Measurements from ENCODE around the gene PCYT2.
A peak's percentile ranks its signal among the peaks of the same experiment; 100 is the strongest.

Gene PCYT2

GRCh38 chr17:81890447-81891302 lies 20.5 kb downstream of the PCYT2 start:
- H3K27ac ChIP-seq: peak overlapping the region; percentile 98
- peaks cover 65% of the 10 kb centered on the region for H3K36me3 ChIP-seq
- peak overlapping the region; percentile 98 for H3K4me2 ChIP-seq
- peaks cover 43% of the 10 kb centered on the region for H3K4me1 ChIP-seq
- no peaks in the 10 kb centered on the region for H3K9me3 ChIP-seq
- H4K20me1 ChIP-seq: peaks cover 61% of the 10 kb centered on the region
- TF ChIP-seq Cebpa-rat (IDR thresholded peaks at IDR 0.05): no peak
- peak overlapping the region; percentile 98 for H3K9ac ChIP-seq
- H3K27me3 ChIP-seq: no peaks in the 10 kb centered on the region
- peak overlapping the region; percentile 97 for H3K4me3 ChIP-seq

GRCh38 chr17:81889602-81890001 lies 21.6 kb downstream of the PCYT2 start:
- peak overlapping the region; percentile 97 for H3K4me3 ChIP-seq

GRCh38 chr17:81888988-81889595 lies 22.1 kb downstream of the PCYT2 start:
- no peaks in the 10 kb centered on the region for H3K27me3 ChIP-seq
- H3K9me3 ChIP-seq: no peaks in the 10 kb centered on the region
- no peak overlapping the region; the same call in 1 of the 2 replicates for H3K4me3 ChIP-seq
- H3K4me1 ChIP-seq: peaks cover 35% of the 10 kb centered on the region
- no peak for TF ChIP-seq Cebpa-rat (IDR thresholded peaks at IDR 0.05)
- H3K9ac ChIP-seq: peak overlapping the region; percentile 98; the same call in 1 of the 2 replicates
- H4K20me1 ChIP-seq: peaks cover 69% of the 10 kb centered on the region
- peak overlapping the region; percentile 98 for H3K4me2 ChIP-seq
- H3K27ac ChIP-seq: no peak overlapping the region
- peaks cover 65% of the 10 kb centered on the region for H3K36me3 ChIP-seq

More at GRCh38 chr17:81889602-81890001, 21.6 kb downstream of the PCYT2 start:
- peaks cover 40% of the 10 kb centered on the region for H3K4me1 ChIP-seq
- H3K4me2 ChIP-seq: peak overlapping the region; percentile 98
- no peaks in the 10 kb centered on the region for H3K9me3 ChIP-seq
- H3K36me3 ChIP-seq: peaks cover 65% of the 10 kb centered on the region
- H3K27ac ChIP-seq: 0 out of 2 replicates have a peak overlapping the region, but pooled peaks have one; percentile 98
- H4K20me1 ChIP-seq: peaks cover 69% of the 10 kb centered on the region
- peak overlapping the region; percentile 98; the same call in 1 of the 2 replicates for H3K9ac ChIP-seq
- TF ChIP-seq Cebpa-rat (IDR thresholded peaks at IDR 0.05): no peak
- H3K27me3 ChIP-seq: no peaks in the 10 kb centered on the region

GRCh38 chr17:81888105-81888987 lies 22.9 kb downstream of the PCYT2 start:
- Histone ChIP-seq H3K4me1 (peaks cover 28% of the 10 kb centered on the region), H3K27me3 (no peaks in the 10 kb centered on the region), H3K27ac (no peak overlapping the region), H3K36me3 (peaks cover 72% of the 10 kb centered on the region), H3K9me3 (no peaks in the 10 kb centered on the region), H3K4me2 (no peak overlapping the region), H3K4me3 (no peak overlapping the region), H3K9ac (no peak overlapping the region; the same call in 1 of the 2 replicates), H4K20me1 (peaks cover 75% of the 10 kb centered on the region)
- TF ChIP-seq Cebpa-rat (IDR thresholded peaks at IDR 0.05): no peak

GRCh38 chr17:81885869-81886548 lies 25.2 kb downstream of the PCYT2 start:
- Histone ChIP-seq H3K9ac (0 out of 2 replicates have a peak overlapping the region, but pooled peaks have one; percentile 21), H4K20me1 (peaks cover 75% of the 10 kb centered on the region), H3K27ac (no peak overlapping the region), H3K4me2 (no peak overlapping the region), H3K36me3 (peaks cover 95% of the 10 kb centered on the region), H3K9me3 (no peaks in the 10 kb centered on the region), H3K4me3 (no peak overlapping the region), H3K4me1 (peaks cover 14% of the 10 kb centered on the region), H3K27me3 (no peaks in the 10 kb centered on the region)
- TF ChIP-seq Cebpa-rat (IDR thresholded peaks at IDR 0.05): no peak

GRCh38 chr17:81885454-81885853 lies 25.7 kb downstream of the PCYT2 start:
- TF ChIP-seq Cebpa-rat (IDR thresholded peaks at IDR 0.05): no peak
- H3K36me3 ChIP-seq: peaks cover 100% of the 10 kb centered on the region
- H3K4me3 ChIP-seq: no peak overlapping the region
- no peaks in the 10 kb centered on the region for H3K9me3 ChIP-seq
- peaks cover 71% of the 10 kb centered on the region for H4K20me1 ChIP-seq
- H3K4me2 ChIP-seq: no peak overlapping the region
- peaks cover 13% of the 10 kb centered on the region for H3K4me1 ChIP-seq
- H3K27me3 ChIP-seq: no peaks in the 10 kb centered on the region
- no peak overlapping the region for H3K27ac ChIP-seq
- H3K9ac ChIP-seq: 0 out of 2 replicates have a peak overlapping the region, but pooled peaks have one; percentile 15

GRCh38 chr17:81884968-81885367 lies 26.2 kb downstream of the PCYT2 start:
- no peaks in the 10 kb centered on the region for H3K27me3 ChIP-seq
- 0 out of 2 replicates have a peak overlapping the region, but pooled peaks have one; percentile 15 for H3K9ac ChIP-seq
- no peaks in the 10 kb centered on the region for H3K9me3 ChIP-seq
- H3K4me1 ChIP-seq: peaks cover 8% of the 10 kb centered on the region
- H3K27ac ChIP-seq: no peak overlapping the region
- peaks cover 66% of the 10 kb centered on the region for H4K20me1 ChIP-seq
- H3K4me2 ChIP-seq: no peak overlapping the region
- peaks cover 100% of the 10 kb centered on the region for H3K36me3 ChIP-seq
- no peak for TF ChIP-seq Cebpa-rat (IDR thresholded peaks at IDR 0.05)
- H3K4me3 ChIP-seq: no peak overlapping the region

- Histone ChIP-seq H3K9ac (0 out of 2 replicates have a peak overlapping the region, but pooled peaks have one; percentile 15), H4K20me1 (peaks cover 61% of the 10 kb centered on the region), H3K27me3 (no peaks in the 10 kb centered on the region), H3K36me3 (peaks cover 100% of the 10 kb centered on the region), H3K27ac (no peak overlapping the region), H3K4me2 (no peak overlapping the region), H3K4me1 (peaks cover 3% of the 10 kb centered on the region), H3K4me3 (no peak overlapping the region), H3K9me3 (no peaks in the 10 kb centered on the region)
- no peak for TF ChIP-seq Cebpa-rat (IDR thresholded peaks at IDR 0.05)
These were observed 26.7 kb downstream of the PCYT2 start for GRCh38 chr17:81884520-81884919.

- peaks cover 7% of the 10 kb centered on the region for H4K20me1 ChIP-seq
- H3K9me3 ChIP-seq: no peaks in the 10 kb centered on the region
- TF ChIP-seq Cebpa-rat (IDR thresholded peaks at IDR 0.05): no peak
- H3K27me3 ChIP-seq: no peaks in the 10 kb centered on the region
- no peak overlapping the region; the same call in 1 of the 2 replicates for H3K9ac ChIP-seq
- no peak overlapping the region for H3K27ac ChIP-seq
- H3K4me1 ChIP-seq: no peaks in the 10 kb centered on the region
- H3K36me3 ChIP-seq: peaks cover 78% of the 10 kb centered on the region
- H3K4me2 ChIP-seq: no peak overlapping the region
- H3K4me3 ChIP-seq: no peak overlapping the region
These were observed 32.1 kb downstream of the PCYT2 start for GRCh38 chr17:81879121-81879520.
